HCT116 (cell line): ENCODE results near the gene SUB1. TPM values are rescaled to one million over a fixed set of nuclear protein-coding genes. Genes with fewer than 3 reads are reported as not detected.

Experiments
- ATAC-seq: fragments of 200-7000 bp; cut with Tn5 transposase; 2 replicates; pipeline ENCODE4 v1.9.1; 2020; ENCODE audit warnings: mild to moderate bottlenecking, moderate library complexity
- BruUV-seq: library from RNA; stranded (reverse); fragments of 400-500 nt; replicated peaks from 2 replicates; lab custom pipeline; 2021; lab: Mats Ljungman, UMichigan
- CTCF ChIA-PET: fragments of 300-600 bp; sonication (Branson Sonifier 250); formaldehyde crosslinking; loops from one replicate; lab custom pipeline; 2021; ENCODE audit warnings: antibody characterized with exemption; lab: Charles Lee
- POLR2A ChIA-PET: fragments of 300-600, 350-600 bp; sonication (Branson Sonifier 250); formaldehyde crosslinking; loops from one replicate; lab custom pipeline; 2021; ENCODE audit warnings: antibody characterized with exemption; lab: Charles Lee
- RAD21 ChIA-PET, 2 experiments: fragments of 300-600 bp; sonication (Branson Sonifier 250); formaldehyde crosslinking; loops; one replicate each; lab custom pipeline; 2023; ENCODE audit warnings: low total read pairs in 2 of 2; ENCODE audit not compliant: uncharacterized antibody in 2 of 2, unreplicated experiment in 2 of 2, low non-redundant PET in 1 of 2; lab: Charles Lee
- DNase-seq: peaks from one replicate; pipeline ENCODE4 v3.0.0-alpha.2; 2010; ENCODE audit warnings: low read depth, low spot score
- H2AFZ ChIP-seq: fragments of 200-600 bp; shearing (Covaris generic), sonication (generic); 2 replicates; pipeline ENCODE4 v1.6.1; 2017; ENCODE audit warnings: low read depth, mixed run types, mixed read lengths, antibody characterized with exemption, low read length; ENCODE audit not compliant: poor library complexity, severe bottlenecking
- H3K27ac ChIP-seq: 2 replicates; pipeline ENCODE4 v1.5.1; 2012; ENCODE audit warnings: low read depth, low read length
- H3K27me3 ChIP-seq: fragments of 200-600 bp; sonication (generic); 2 replicates; pipeline ENCODE4 v1.6.1; 2016; ENCODE audit warnings: mixed run types, low read length, mixed read lengths; ENCODE audit not compliant: insufficient read depth
- H3K36me3 ChIP-seq, 2 experiments: fragments of 200-500 bp in 1 of 2; fragments of 200-600 bp in 1 of 2; sonication (Bioruptor generic) in 1 of 2; sonication (generic) in 1 of 2; 2 replicates each; pipeline versions ENCODE4 v1.5.1 to v1.6.1; 2014 to 2016; ENCODE audit warnings: low read length in 2 of 2, inconsistent platforms in 1 of 2, mixed read lengths in 1 of 2, mixed run types in 1 of 2; ENCODE audit not compliant: insufficient read depth in 2 of 2, control insufficient read depth in 1 of 2
- H3K4me1 ChIP-seq, 2 experiments: fragments of 200-600 bp in 1 of 2; sonication (generic) in 1 of 2; 2 replicates each; pipeline versions ENCODE4 v1.5.1 to v1.6.1; 2012 to 2017; ENCODE audit warnings: low read length in 2 of 2, inconsistent platforms in 1 of 2, mild to moderate bottlenecking in 1 of 2, mixed read lengths in 1 of 2, mixed run types in 1 of 2, moderate library complexity in 1 of 2; ENCODE audit not compliant: insufficient read depth in 2 of 2, control insufficient read depth in 1 of 2
- H3K4me2 ChIP-seq: fragments of 200-600 bp; sonication (generic); 2 replicates; pipeline ENCODE4 v1.6.1; 2017; ENCODE audit warnings: mixed run types, low read length, mixed read lengths
- H3K4me3 ChIP-seq, 2 experiments: fragments of 200-600 bp in 1 of 2; sonication (generic) in 1 of 2; replicated peaks in 1 of 2; 2 replicates each; pipeline ENCODE4 v1.5.1; 2011 to 2016; ENCODE audit warnings: low read length in 2 of 2, control low read depth in 1 of 2, low read depth in 1 of 2, mild to moderate bottlenecking in 1 of 2, mixed read lengths in 1 of 2, mixed run types in 1 of 2
- H3K79me2 ChIP-seq: fragments of 200-600 bp; sonication (generic); 2 replicates; pipeline ENCODE4 v1.6.1; 2017; ENCODE audit warnings: mild to moderate bottlenecking, mixed run types, low read length, moderate library complexity, mixed read lengths; ENCODE audit not compliant: insufficient read depth
- H3K9ac ChIP-seq: fragments of 200-600 bp; sonication (generic); 2 replicates; pipeline ENCODE4 v1.6.1; 2016; ENCODE audit warnings: low read length, mixed read lengths
- H3K9me2 ChIP-seq: fragments of 200-600 bp; sonication (generic), shearing (Covaris generic); 2 replicates; pipeline ENCODE4 v1.6.1; 2017; ENCODE audit warnings: mixed run types, mild to moderate bottlenecking, moderate library complexity; ENCODE audit not compliant: insufficient read depth
- H3K9me3 ChIP-seq, 2 experiments: fragments of 200-500 bp in 1 of 2; fragments of 200-600 bp in 1 of 2; sonication (Bioruptor generic) in 1 of 2; sonication (generic) in 1 of 2; 2 replicates each; pipeline ENCODE4 v1.6.1; 2014 to 2017; ENCODE audit warnings: low read length in 2 of 2, mixed read lengths in 2 of 2, inconsistent platforms in 1 of 2, low read depth in 1 of 2, mild to moderate bottlenecking in 1 of 2, mixed run types in 1 of 2, moderate library complexity in 1 of 2; ENCODE audit not compliant: control insufficient read depth in 1 of 2, insufficient read depth in 1 of 2
- H4K20me1 ChIP-seq: fragments of 200-600 bp; sonication (generic), shearing (Covaris generic); 2 replicates; pipeline ENCODE4 v1.6.1; 2017; ENCODE audit warnings: mixed run types, mild to moderate bottlenecking, moderate library complexity; ENCODE audit not compliant: insufficient read depth
- ATF3 ChIP-seq: IDR thresholded peaks from 2 replicates; pipeline ENCODE4 v1.6.1; 2012
- CTCF ChIP-seq, 3 experiments: fragments of 200-600 bp in 1 of 3; sonication (generic) in 1 of 3; IDR thresholded peaks in 2 of 3; conservative IDR thresholded peaks in 1 of 3; 2 replicates each; pipeline ENCODE4 v1.5.1; 2012 to 2017; ENCODE audit warnings: low read depth in 2 of 3, low read length in 2 of 3, antibody characterized with exemption in 1 of 3, borderline replicate concordance in 1 of 3, control low read depth in 1 of 3, mild to moderate bottlenecking in 1 of 3, mixed read lengths in 1 of 3, mixed run types in 1 of 3, moderate library complexity in 1 of 3; ENCODE audit not compliant: insufficient read depth in 1 of 3
- EZH2phosphoT487 ChIP-seq: fragments of 200-600 bp; IDR thresholded peaks from 2 replicates; pipeline ENCODE4 v1.6.1; 2018; ENCODE audit warnings: antibody characterized with exemption, borderline replicate concordance
- FOSL1 ChIP-seq: IDR thresholded peaks from 2 replicates; pipeline ENCODE4 v1.6.1; 2012; ENCODE audit warnings: low read depth
- POLR2A ChIP-seq: IDR thresholded peaks from 2 replicates; pipeline ENCODE4 v1.7.0; 2011; ENCODE audit warnings: borderline replicate concordance; ENCODE audit not compliant: insufficient read depth, insufficient read length; ENCODE audit errors: extremely low read depth
- RAD21 ChIP-seq: IDR thresholded peaks from 2 replicates; pipeline ENCODE4 v1.6.1; 2012; ENCODE audit warnings: low read depth, mild to moderate bottlenecking
- SRF ChIP-seq: IDR thresholded peaks from 2 replicates; pipeline ENCODE4 v1.6.1; 2012; ENCODE audit warnings: low read depth
- ZNF274 ChIP-seq: fragments of 200-500 bp; sonication (Bioruptor generic); IDR thresholded peaks from 2 replicates; pipeline ENCODE4 v1.6.1; 2014; ENCODE audit warnings: mild to moderate bottlenecking, low read depth, low read length, inconsistent platforms
- intact Hi-C: fragments of 100-400 bp; cut with micrococcal nuclease; formaldehyde crosslinking; loops from 2 replicates; pipeline ENCODE4 v1.10.0; 2022
- total RNA-seq: library from RNA; stranded (reverse); gene quantifications from one replicate; pipeline ENCODE4 v1.2.1, GENCODE V29; 2021; ENCODE audit not compliant: unreplicated experiment

SUB1 gene
- total RNA-seq, 1 experiment from 2014 or later, result 216 TPM

GRCh38 chr5:32589416-32589815 is 4.1 kb downstream of the SUB1 start:
- no peak overlapping the region for H3K4me3 ChIP-seq
- ChIA-PET RAD21 (interaction anchor here (0.7 to 2.0 kb wide), 4 partner anchors 99 to 357 kb away, joined by 4 to 17 read pairs (median 11); no protein-coding TSS in a partner anchor), POLR2A (interaction anchor here (1.1 to 1.3 kb wide), 3 partner anchors 10 to 100 kb away, joined by 4 to 5 read pairs (median 4); no protein-coding TSS in a partner anchor), CTCF (interaction anchor here (0.8 to 2.5 kb wide), 31 partner anchors 8 to 829 kb away, joined by 3 to 184 read pairs (median 4); no protein-coding TSS in a partner anchor)
- TF ChIP-seq RAD21 (no peak), CTCF (IDR thresholded peaks at IDR 0.05 in 2 of 3, conservative IDR thresholded peaks at IDR 0.05 in 1 of 3; ENCODE audit: borderline replicate concordance in 1 of 3, insufficient read depth in 1 of 3, low read depth in 2 of 3, low read length in 2 of 3) (no peak), EZH2phosphoT487 (no peak), SRF (no peak), ATF3 (no peak), POLR2A (no peak), ZNF274 (no peak), FOSL1 (no peak)
- peaks cover 88% of the 10 kb centered on the region for H3K79me2 ChIP-seq
- BruUV-seq, result no TSS peak
- DNase-seq (no peak), ATAC-seq (no peak)
- peaks cover 8 to 11% of the 10 kb centered on the region in 2 experiments; a peak in 3 of 4 replicates for H3K4me1 ChIP-seq
- no peak overlapping the region for H3K9ac ChIP-seq
- no peaks in the 10 kb centered on the region for H3K9me3 ChIP-seq
- H3K4me2 ChIP-seq, result no peak overlapping the region
- no peaks in the 10 kb centered on the region for H3K9me2 ChIP-seq
- H3K36me3 ChIP-seq, result peaks cover 43 to 47% of the 10 kb centered on the region in 2 experiments
- H3K27me3 ChIP-seq, result no peaks in the 10 kb centered on the region
- no peak overlapping the region for H3K27ac ChIP-seq
- intact Hi-C loops, result no loop called here
- H2AFZ ChIP-seq, result no peak overlapping the region
- H4K20me1 ChIP-seq, result peaks cover 9% of the 10 kb centered on the region
